NCI-H1105 treated with DMSO at 0.1 percent for 48 hours (cell line): ENCODE measurements around the gene TP73.
A peak's percentile ranks its signal among the peaks of the same experiment; 100 is the strongest.

ENCODE experiments used
- DNase-seq: peaks from one replicate; lab custom pipeline; 2025; lab: John Stamatoyannopoulos, UW

The TP73 gene

GRCh38 chr1:3653286-3653618 is 936 bp downstream of the TP73 start:
- DNase-seq, result no peak

- no peak for DNase-seq
These were observed 2.4 kb downstream of the TP73 start for GRCh38 chr1:3654549-3655281.

- no peak for DNase-seq
These were observed 4.3 kb downstream of the TP73 start for GRCh38 chr1:3656450-3657095.

DNA sequence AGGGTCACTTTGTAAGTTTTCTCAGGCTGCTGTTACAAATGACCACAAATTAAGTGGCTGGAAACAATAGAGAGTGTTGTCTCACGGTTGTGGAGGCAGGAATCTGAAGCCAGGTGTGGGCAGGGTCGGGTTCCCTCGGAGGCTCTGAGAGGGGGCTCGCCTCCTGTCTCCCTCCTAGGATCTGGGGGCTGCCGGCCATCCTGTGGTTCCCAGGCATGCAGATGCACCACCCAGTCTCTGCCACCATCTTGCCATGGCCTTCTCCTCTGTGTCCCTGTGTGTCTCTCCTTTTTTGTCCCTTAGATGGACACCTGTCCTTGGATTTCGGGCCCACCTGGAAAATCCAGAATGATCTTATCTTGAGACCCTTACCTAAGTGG is 4.8 kb downstream of the TP73 start:
- DNase-seq, result no peak

DNA sequence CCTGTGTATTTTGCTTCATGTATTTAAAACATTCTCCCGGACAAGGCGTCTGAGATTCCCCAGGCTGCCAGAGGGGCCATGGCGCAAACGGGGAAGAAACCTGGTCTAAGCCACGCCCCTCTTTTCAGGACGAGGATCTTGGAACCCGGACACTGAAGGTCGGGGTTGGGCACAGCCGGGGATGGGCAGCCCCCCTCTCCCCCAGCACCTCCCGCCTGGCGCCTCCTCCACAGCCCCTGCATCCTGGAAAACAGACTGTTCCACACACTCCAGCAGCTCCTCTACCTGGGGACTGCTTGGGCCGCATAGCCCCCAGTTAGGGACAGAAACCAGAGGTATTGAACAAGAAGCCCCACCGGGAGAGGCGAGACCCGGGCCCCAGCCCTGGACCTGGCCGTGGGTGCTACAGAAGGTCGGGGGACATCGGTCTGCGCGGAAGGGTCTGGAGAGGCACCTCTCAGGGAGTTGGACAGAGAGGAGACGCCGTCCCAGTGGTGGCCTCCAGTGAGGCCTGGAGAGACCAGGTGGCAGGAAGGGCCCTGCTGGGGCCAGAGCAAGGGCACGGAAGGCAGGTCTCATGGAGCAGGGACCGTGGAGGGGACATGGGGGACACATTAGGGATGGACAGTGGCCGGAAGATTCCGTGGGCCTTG is 5.4 kb downstream of the TP73 start:
- DNase-seq, result no peak

DNA sequence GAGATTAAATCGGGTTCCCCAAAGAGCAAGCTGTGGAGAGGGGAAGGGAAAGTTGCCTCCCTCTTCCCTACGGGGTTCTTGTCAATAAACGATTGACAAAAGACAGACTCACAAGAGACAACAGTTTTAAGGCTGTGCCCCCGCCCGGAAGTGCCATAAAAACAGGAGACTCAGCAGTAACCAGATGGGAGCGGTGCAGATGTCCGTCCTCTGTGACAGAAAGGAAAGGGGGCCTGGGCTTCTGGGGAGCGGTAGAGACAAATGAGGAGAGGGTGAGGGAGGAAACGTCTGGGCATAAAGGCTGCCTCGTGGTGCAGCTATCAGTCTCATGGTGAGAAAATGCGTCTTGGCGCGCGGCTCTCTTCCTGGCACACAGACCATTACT is 5.9 kb downstream of the TP73 start:
- DNase-seq, result no peak

GRCh38 chr1:3659093-3659492 is 6.8 kb downstream of the TP73 start:
- no peak for DNase-seq

DNA sequence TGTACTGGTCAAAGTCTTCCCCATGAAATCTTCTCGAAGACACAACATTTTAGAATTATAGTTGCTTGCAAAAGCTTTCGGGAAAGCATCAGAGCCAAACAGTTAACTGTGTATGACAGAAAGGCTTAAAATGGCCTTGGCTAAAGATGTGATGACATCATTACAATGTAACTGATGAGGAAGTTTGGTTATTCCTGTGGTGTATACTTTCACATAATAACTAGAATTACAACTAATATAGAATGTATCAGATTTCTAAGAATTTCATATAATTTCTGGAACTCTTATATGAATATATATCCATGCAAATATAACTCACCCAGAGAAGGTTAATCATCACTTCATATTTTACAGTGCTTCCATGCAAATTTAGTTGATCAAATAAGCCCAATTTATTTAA is 8.4 kb downstream of the TP73 start:
- DNase-seq, result no peak

DNA sequence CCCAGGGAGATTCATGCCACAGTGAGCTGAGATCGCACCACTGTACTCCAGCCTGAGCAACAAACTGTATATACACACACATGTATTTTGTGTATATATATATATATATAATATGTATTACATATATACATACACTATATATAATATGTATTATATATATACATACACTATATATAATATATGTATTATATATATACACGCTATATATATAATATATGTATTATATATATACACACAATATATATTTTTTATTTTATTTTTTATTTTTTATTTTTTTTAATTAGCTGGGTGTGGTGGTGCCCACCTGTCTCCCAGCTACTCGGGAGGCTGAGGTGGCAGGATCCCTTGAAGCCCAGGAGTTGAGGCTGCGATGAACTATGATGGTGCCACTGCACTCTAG is 9.3 kb downstream of the TP73 start:
- no peak for DNase-seq

DNA sequence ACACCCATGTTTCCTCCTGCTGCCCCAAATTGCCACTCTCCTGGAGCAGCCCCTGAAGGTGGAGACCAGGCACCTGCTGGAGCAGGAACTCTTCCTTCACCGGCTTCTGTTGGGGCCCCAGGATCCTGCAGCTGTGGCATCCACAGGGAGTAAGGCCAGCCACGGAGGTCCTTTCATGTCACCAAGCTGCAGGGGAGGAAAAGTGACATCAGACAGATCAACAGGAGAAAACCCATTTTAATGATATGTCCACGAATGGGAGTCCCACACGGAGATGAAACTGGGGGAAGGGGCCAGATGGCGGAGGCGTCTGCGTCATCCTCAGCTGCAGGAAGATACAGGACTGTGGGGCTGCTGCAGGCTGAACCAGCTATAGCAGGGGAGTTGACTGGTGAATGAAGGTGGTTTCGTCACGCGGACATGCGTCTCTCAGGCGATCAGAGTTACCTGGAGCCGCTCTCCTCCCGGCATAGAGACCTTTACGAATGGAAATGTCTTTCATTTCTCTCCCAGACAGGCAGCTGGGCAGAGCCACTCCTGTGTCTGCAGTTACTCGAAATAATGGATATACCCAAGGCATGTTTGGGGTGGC is 9.9 kb downstream of the TP73 start:
- DNase-seq, result no peak

GRCh38 chr1:3663999-3664699 is 11.8 kb downstream of the TP73 start:
- DNase-seq, result peak; percentile 89

DNA sequence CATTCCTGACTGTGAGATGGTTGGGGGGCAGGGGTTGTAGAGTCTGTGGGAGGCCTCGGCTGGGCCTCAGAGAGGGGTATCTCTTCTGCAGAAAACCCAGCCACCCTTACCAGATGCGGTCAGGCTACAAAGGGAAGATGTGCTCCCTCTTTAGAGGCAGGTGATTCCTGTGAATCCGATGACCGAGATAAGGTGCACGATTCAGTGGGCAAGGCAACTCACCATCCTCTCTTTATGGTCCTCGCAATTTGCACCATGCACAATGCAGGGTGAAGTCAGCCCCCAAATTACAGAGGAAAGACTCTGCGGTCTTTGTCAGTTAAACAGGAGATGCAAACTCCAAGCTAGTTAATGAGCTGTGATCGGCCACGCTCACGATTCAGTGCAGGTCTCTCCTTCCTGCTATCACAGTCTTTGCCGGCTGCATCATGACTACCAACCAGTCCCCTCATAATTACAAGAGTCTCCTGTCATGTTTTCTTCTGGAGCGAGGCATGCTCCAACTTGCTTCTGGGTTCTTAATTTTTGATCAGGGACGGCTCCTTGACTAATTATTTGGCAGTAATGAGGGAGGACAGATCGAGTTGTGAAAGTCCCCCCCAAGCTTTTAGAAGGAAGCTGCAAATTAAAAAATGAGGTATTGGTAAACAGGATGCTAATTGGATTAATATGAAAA is 12.5 kb downstream of the TP73 start:
- DNase-seq, result peak; percentile 77

GRCh38 chr1:3668148-3668547 is 15.8 kb downstream of the TP73 start:
- DNase-seq, result no peak

GRCh38 chr1:3668585-3669300 is 16.4 kb downstream of the TP73 start:
- DNase-seq, result peak; percentile 96

DNA sequence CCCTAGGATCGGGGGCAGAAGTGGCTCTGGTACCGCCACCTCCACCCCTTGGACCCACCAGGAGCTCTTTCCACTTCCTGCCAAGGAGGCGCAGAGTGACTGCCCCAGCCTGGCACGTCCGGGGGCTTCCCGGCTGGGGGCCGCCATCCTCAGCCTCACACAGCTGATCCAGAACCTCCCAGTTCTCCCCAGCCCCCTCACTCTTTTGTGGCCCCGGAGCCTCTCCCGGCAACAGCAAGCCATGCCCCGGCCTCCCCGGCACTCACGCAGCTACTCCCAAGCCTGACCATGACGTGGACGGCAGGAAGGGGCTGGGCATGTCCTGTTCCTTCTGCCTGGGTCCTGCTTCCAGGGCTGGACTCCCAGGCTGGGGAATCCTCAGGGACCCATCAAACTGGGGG is 17.1 kb downstream of the TP73 start:
- DNase-seq, result no peak

DNA sequence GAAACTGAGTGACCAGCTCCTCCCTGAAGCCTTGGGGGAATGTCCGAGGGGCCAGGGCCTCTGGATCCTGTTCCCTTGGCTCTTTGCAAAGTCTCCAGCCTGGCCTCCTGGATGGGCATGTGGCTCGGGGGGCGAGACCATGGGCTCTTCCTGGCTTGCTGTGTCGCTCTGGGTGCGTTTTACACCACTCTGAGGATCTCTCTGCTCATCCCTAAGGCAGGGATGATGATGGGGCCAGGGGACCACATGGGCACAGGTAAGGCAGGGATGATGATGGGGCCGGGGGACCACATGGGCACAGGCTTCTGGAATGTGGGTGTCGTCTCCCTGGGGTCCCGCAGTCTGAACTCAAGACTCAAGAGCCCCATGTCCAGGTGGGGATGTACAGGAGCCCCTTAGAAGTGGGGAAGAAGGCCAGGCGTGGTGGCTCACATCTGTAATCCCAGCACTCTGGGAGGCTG is 17.7 kb downstream of the TP73 start:
- no peak for DNase-seq

DNA sequence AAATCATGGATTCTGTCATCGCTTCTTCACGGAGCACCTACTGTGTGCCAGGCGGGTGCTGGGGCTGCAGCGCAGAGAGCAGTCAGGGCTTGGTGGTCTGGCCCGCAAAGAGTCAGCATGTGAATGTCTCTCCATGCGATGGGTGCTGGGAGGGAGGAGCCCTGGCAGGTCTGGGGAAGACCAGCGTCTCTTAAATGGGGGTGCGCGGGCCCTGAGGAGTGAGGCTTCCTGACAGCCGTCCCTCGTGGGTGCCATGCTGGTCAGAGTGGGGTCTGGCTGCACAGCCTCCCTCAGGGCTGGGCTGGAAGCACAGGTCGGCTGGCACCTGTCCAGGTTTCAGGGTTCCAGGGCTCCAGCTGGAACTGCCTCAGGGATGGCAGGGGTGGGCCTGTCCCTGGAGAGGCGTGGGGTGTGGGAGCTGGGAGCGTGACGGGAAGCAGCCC is 18.5 kb downstream of the TP73 start:
- DNase-seq, result no peak

DNA sequence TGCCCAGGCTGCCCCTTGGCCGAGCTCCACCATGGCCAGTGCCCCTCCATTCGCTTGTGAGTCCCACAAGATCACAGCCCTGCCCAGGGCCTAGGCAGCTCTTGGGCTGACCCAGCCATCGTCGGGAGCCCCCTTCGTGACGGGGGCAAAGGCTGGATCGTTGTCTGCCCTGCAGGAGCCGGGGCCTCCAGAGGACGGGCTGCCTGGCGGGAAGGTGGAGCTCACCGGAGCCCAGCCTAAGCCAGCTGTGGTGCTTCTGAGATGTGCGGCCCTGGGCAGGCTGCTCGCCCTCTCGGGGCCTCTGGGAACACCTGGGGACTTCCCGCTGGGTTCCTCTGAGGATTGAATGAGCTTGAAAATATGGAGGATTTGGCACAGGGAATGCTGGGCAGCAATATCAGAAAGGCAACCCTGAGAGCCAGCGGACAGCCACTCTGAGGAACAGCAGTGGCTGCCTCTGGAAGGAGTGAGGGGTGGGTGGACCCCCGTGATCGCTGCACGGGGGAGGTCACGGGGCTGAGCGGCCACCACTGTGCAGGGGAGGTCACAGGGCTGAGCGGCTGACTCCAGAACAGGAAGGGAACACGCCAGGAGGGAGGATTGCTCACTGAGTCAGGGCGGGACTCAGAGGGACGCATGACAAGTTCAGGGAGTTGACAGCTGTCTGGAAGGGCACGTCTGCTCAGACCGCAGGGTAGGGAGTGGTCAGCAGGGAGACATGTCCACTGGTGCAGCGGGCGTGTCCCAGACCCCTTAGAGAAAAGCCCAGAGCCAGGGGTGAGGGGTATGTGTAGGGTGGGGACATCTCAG is 19.3 kb downstream of the TP73 start:
- DNase-seq, result no peak

GRCh38 chr1:3672231-3672970 is 20.1 kb downstream of the TP73 start:
- no peak for DNase-seq

GRCh38 chr1:3672971-3673361 is 20.6 kb downstream of the TP73 start:
- DNase-seq, result no peak
